GM08714 (cell line): ENCODE data around the gene NPLOC4.
"Not testable (repeated sequence)": the region's sequence is repeated elsewhere in the genome, so short reads cannot be mapped to it uniquely, and the experiment has no call there.

Source experiments
- H3K4me3 ChIP-seq: fragments of 200-500 bp; sonication (Bioruptor generic); 2 replicates; pipeline ENCODE4 v1.5.1; 2014; ENCODE audit warnings: mild to moderate bottlenecking, low read length, inconsistent platforms
- ZNF274 ChIP-seq: IDR thresholded peaks from 2 replicates; pipeline ENCODE4 v1.6.1; 2012; ENCODE audit warnings: mild to moderate bottlenecking, low read depth, low read length

The NPLOC4 gene

GRCh38 chr17:81636505-81637288 lies at the start of gene NPLOC4, which contains the start of gene TSPAN10:
TSS of gene NPLOC4 (minus strand) at chr17:81637112. CDS start at chr17:81636930, 182 bp downstream.
TSS of gene TSPAN10 (plus strand) at chr17:81637196. CDS start at chr17:81642413, 5,217 bp downstream.
- no peak for TF ChIP-seq ZNF274
- H3K4me3 ChIP-seq, result peak within 1 kb of the TSS; percentile 97

DNA sequence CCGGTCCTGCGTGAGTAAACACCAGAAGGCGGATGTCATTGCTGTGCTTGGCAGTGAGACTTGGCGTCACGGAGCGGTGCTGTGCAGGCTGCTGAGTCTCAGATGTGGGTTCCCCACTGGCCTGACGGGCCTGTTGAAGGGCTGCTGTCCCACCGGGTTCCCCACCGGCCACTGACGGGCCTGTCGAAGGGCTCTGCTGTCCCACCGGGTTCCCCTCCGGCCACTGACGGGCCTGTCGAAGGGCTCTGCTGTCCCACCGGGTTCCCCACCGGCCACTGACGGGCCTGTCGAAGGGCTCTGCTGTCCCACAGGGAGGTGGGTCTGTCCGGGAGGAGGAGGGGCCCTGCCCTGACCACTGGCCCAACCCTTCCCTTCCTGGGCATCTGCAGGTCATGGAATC lies 49.7 kb upstream of the NPLOC4 start:
- H3K4me3 ChIP-seq, result no peak overlapping the region
- TF ChIP-seq ZNF274, result no peak

DNA sequence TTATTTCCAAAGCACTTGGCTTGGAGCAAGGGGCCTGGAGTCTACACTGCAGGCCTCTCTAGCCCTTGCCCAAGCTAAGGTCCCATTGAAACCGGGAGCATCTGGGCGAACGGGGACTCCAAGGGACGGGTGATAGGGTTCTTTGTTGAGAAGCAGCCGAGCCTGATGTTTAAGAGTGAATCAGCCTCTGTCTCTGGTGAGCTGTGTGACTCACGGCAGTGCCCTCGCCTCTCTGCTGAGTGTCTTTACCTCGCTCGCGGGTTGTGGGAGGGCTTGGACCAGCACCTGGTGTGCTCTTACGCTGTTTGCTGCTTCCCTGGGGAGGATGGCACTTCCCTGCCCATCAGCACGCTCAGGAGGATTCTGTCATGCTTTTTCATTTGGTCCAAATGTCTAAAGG lies 48.2 kb upstream of the NPLOC4 start:
- H3K4me3 ChIP-seq, result peak overlapping the region; percentile 76; the same call in 1 of the 2 replicates
- TF ChIP-seq ZNF274, result no peak

DNA sequence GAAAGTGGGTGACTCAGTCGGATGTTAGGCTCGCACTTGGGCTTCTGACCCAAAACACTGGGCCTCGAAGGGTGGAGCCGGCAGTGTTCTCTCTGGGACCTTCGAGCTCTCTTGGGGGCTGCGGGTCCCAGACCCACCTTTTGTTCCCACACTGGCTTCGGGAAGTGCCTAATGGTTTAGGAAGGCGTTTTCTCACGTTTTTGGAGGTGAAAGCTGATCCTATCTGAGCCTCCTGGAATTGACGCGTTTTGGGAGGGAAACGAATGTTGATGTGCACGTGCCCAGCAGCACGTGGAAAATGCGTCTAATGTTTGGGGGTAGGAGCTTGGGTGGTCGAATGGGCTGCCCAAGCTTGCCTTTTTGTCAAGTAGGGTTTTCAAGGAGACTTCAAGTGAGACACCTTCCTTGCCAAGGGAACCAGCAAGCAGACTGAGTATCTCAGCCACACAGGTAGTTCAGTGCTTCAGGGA lies 47.6 kb upstream of the NPLOC4 start:
- peak overlapping the region; percentile 76 for H3K4me3 ChIP-seq
- no peak for TF ChIP-seq ZNF274

DNA sequence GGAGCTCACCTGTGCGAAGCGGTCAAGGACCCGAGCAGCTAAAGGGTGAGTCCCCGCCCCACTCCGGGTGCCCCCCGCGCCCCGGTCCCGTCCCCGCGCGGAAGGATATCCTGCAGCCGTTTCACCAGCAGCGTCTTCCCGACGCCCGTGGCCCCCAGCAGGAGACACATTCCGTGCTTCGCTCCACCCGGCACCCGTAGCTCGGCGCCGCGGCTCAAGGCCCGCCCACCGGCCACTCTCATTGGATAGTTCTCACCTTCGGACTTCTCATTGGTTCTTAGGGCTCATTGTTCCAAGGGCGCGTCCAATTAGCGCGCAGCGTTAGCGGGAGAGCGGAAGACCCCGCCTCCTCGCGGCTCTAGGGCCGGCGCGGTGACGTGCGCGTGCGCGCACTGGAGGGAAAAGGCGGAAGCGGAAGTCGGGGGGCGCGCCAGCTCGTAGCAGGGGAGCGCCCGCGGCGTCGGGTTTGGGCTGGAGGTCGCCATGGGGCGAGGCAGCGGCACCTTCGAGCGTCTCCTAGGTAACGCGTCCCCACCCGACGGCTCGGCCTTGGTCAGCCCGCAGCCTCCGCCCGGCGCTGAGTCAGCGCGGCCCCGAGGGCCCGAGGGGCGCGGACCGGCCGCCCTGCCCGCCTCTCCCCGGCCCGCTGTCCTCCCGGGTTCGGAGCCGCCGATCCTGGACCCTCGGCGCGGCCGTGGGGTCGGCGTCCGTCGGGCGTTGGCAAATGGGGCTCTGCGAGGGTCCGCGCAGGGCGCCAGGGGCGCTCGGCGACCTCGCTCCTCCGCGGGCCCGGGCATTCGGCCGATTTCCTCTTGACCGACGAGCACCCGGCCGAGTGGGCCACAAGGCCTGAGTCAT lies 46.9 kb upstream of the NPLOC4 start, which contains the start of the genes ARL16 and HGS:
ARL16 (minus strand) TSS at position 214 of the 858 bp plus-strand sequence; CDS start at position 170, 44 bp downstream.
HGS (plus strand) TSS at position 428 of the 858 bp plus-strand sequence; CDS start at position 484, 56 bp downstream.
- no peak for TF ChIP-seq ZNF274
- H3K4me3 ChIP-seq, result peak within 1 kb of the TSS; percentile 82

- peak overlapping the region; percentile 82 for H3K4me3 ChIP-seq
- TF ChIP-seq ZNF274, result no peak
Observed at GRCh38 chr17:81683208-81683583, 46.3 kb upstream of the NPLOC4 start.

DNA sequence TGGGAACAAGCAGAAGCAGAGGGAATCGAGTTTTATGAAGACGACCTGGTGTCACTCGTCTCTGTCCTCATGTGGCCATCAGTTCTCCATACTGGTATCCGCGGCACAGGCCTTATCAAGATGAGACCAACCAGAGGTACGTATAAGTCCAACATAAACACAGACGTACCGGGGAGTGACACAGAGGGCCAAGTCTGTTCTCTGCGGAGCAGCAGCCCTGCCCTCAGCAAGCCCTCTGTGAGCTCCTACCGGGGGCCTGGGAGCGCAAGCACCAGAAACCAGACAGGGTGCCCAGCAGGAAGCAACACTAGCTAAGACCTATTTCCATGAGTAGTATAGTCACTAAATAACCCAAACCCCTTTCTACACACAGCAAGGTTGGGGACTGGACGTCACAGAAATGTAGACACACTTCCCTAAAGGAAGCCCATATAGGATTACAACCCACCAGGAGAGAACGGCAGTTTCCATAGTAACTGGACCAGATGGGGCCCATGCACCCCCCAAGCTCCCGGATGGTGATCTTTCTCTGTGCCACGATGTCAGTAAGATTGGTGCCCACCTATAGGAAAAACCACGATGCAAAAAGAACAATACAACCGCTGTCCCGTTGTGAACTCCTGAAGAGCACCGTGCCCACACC lies 45.8 kb upstream of the NPLOC4 start:
- TF ChIP-seq ZNF274, result no peak
- H3K4me3 ChIP-seq, result peak overlapping the region; percentile 82

DNA sequence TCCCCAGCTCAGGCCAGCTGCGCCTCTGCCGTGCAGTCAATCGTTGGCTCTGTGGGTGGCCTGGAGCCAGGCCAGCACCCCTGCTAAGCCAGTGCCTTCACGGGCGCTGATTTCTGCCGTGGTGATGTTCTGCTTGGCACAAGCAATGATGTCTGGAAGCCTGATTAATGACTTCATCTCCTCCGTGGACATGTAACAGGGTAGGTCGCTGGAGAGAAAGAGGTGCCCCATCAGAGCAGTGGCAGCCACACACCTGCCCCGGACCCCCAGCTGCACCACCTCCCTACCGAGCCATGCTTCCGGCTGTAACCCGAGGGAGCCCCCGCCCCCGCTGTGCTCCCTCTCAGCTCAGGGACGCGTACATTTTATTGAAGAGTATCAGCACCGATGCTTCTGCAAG lies 44.8 kb upstream of the NPLOC4 start:
- TF ChIP-seq ZNF274, result no peak
- H3K4me3 ChIP-seq, result no peak overlapping the region

- H3K4me3 ChIP-seq, result no peak overlapping the region
- no peak for TF ChIP-seq ZNF274
Observed at GRCh38 chr17:81680150-81680549, 43.2 kb upstream of the NPLOC4 start.

DNA sequence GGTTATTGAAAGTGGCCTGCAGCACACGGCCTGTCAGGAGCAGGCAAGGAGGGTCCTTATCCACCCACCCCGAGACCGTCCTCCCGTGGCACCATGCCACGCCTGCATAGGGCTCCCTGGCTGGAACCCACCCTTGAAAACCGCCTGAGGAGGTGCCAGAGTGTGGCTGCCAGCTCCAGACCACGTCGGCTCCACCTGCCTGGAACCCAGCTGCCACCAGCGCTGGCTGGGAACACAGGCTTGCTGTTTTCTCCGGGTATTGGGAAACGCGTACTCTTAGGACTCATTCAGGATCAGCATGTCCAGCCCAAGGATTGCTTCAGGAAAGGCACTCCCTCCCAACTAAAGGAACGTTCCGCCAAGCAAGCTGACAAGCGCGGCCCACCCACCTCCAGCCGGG lies 40.0 kb upstream of the NPLOC4 start:
- no peak for TF ChIP-seq ZNF274
- H3K4me3 ChIP-seq, result no peak overlapping the region

GRCh38 chr17:81675515-81676221 lies 38.8 kb upstream of the NPLOC4 start:
- not testable (repeated sequence) for H3K4me3 ChIP-seq

- TF ChIP-seq ZNF274, result no peak
- H3K4me3 ChIP-seq, result no peak overlapping the region
Observed at GRCh38 chr17:81673561-81674258, 36.8 kb upstream of the NPLOC4 start.

DNA sequence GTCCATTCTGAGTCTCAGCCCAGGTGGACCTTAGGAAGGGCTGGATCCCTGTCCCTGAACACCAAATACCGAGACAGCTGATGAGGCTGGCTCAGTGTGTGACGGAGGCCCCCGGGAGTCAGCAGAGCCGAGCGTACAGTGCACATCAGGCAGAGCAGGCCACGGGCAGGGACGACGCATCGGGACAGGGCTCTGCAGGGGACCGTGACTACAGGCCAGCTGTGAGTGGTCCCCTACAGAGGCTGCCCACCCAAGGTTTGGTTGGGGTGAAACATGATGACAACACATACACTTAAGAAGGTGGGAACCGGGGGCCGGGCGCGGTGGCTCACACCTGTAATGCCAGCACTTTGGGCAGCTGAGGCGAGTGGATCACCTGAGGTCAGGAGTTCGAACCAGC lies 36.0 kb upstream of the NPLOC4 start:
- no peak overlapping the region for H3K4me3 ChIP-seq
- no peak for TF ChIP-seq ZNF274
